K562 (cell line): ENCODE data around the gene FGF2. TPM values are rescaled to one million over a fixed set of nuclear protein-coding genes. Genes with fewer than 3 reads are reported as not detected.

Source experiments
- ARID3B ChIP-seq: fragments of 250-450 bp; sonication (Bioruptor Pico); IDR thresholded peaks from 2 replicates; pipeline ENCODE4 v1.4.0; 2020; ENCODE audit warnings: borderline replicate concordance
- ATF7 ChIP-seq: fragments of 450-650 bp; IDR thresholded peaks from 2 replicates; pipeline ENCODE4 v1.7.1; 2014; ENCODE audit warnings: mild to moderate bottlenecking, moderate library complexity
- C11orf30 ChIP-seq: fragments of 450-650 bp; IDR thresholded peaks from 2 replicates; pipeline ENCODE4 v1.6.1; 2016; ENCODE audit warnings: low read depth, mild to moderate bottlenecking
- HDAC1 ChIP-seq, 2 experiments: fragments of 450-650 bp; IDR thresholded peaks; 2 replicates each; pipeline ENCODE4 v1.6.1; 2016 to 2017; ENCODE audit warnings: inconsistent platforms in 1 of 2, mild to moderate bottlenecking in 1 of 2, moderate library complexity in 1 of 2
- MYBL2 ChIP-seq, 2 experiments: fragments of 450-650 bp in 1 of 2; sonication (generic) in 1 of 2; formaldehyde crosslinking in 1 of 2; IDR thresholded peaks; 2 replicates each; pipeline versions ENCODE4 v1.6.1 to v1.8.1; 2017 to 2022; ENCODE audit warnings: borderline replicate concordance in 1 of 2, inconsistent platforms in 1 of 2, low read depth in 1 of 2, mild to moderate bottlenecking in 1 of 2, missing genetic modification reagents in 1 of 2, moderate library complexity in 1 of 2
- NBN ChIP-seq: fragments of 450-650 bp; IDR thresholded peaks from 2 replicates; pipeline ENCODE4 v1.6.1; 2016; ENCODE audit warnings: low read depth, mild to moderate bottlenecking
- PHB2 ChIP-seq: fragments of 450-650 bp; IDR thresholded peaks from 2 replicates; pipeline ENCODE4 v1.6.1; 2017; ENCODE audit warnings: low read depth
- TRIM24 ChIP-seq, 2 experiments: fragments of 450-650 bp; IDR thresholded peaks; 2 replicates each; pipeline ENCODE4 v1.6.1; 2016
- ZBTB26 ChIP-seq: fragments of 450-650 bp; formaldehyde crosslinking; IDR thresholded peaks from 2 replicates; pipeline ENCODE4 v1.4.0; 2022; ENCODE audit warnings: missing genetic modification characterization
- ZEB2 ChIP-seq: fragments of 450-650 bp; IDR thresholded peaks from 2 replicates; pipeline ENCODE4 v1.6.1; 2016
- ZFP36 ChIP-seq: fragments of 150-350 bp; IDR thresholded peaks from 2 replicates; pipeline ENCODE4 v1.6.1; 2018; ENCODE audit warnings: low read length, low read depth; ENCODE audit not compliant: partially characterized antibody
- ZNF318 ChIP-seq, 2 experiments: fragments of 450-650 bp; IDR thresholded peaks; 2 replicates each; pipeline ENCODE4 v1.6.1; 2016; ENCODE audit warnings: mild to moderate bottlenecking in 2 of 2, borderline replicate concordance in 1 of 2, low read depth in 1 of 2, moderate library complexity in 1 of 2
- ZNF707 ChIP-seq: fragments of 250-450 bp; sonication (Bioruptor Pico); conservative IDR thresholded peaks from 2 replicates; pipeline ENCODE4 v1.8.0; 2022; ENCODE audit warnings: inconsistent platforms, mild to moderate bottlenecking, moderate library complexity
- polyA plus RNA-seq, 8 experiments: library from polyadenylated mRNA; depleted of rRNA in 4 of 8; stranded (reverse) in 5 of 8; unstranded in 3 of 8; fragments of >200 nt; fragmentation: Nextera tagmentation in 2 of 8; fragmentation: Illumina TruSeq in 1 of 8; extraction: Ambion mirVana in 2 of 8; extraction: Trizol in 1 of 8; gene quantifications; 2 replicates each; pipeline versions ENCODE4 v1.2.1 to v1.2.3, GENCODE V29; 2011 to 2014; ENCODE audit warnings: inconsistent platforms in 1 of 8, missing spikeins in 1 of 8
- total RNA-seq, 7 experiments: library from RNA; depleted of rRNA in 6 of 7; stranded (reverse); fragments of >200 nt in 6 of 7; fragmentation: Illumina TruSeq in 2 of 7; extraction: Trizol in 2 of 7; gene quantifications; 2 replicates each; pipeline versions ENCODE4 v1.2.1 to v1.2.3, GENCODE V29; 2011 to 2021; ENCODE audit warnings: low replicate concordance in 1 of 7

Gene FGF2
- total and polyA plus RNA-seq, 9 of the 15 experiments (the other 6 are each of a cell fraction or from before 2014, with no cell fraction given) = 2.5 to 19.4 (median 9.2) TPM

GRCh38 chr4:122921971-122922876, 95.6 kb downstream of the FGF2 start, which contains the start of gene NUDT6 (continued):
- TF ChIP-seq ZNF318 (IDR thresholded peaks at IDR 0.05; ENCODE audit: borderline replicate concordance in 1 of 2, low read depth in 1 of 2) (no peak), TRIM24 (IDR thresholded peaks at IDR 0.05) (no peak), PHB2 (no peak), C11orf30 (no peak), ZFP36 (no peak), HDAC1 (IDR thresholded peaks at IDR 0.05) (peak in 1 of 2 experiments; percentile 32; a peak in 1 of 4 replicates), NBN (no peak), ARID3B (no peak), MYBL2 (IDR thresholded peaks at IDR 0.05; ENCODE audit: low read depth) (no peak), MYBL2 (CRISPR knock-in tag; IDR thresholded peaks at IDR 0.05; ENCODE audit: borderline replicate concordance) (no peak), ZNF707 (no peak), ZEB2 (no peak), ZBTB26 (CRISPR knock-in tag) (no peak), ATF7 (no peak)
